AG09309 (cell line): Measurements from ENCODE around the gene GARIN5A.

Experiments used
- DNase-seq: peaks from one replicate; pipeline ENCODE4 v3.0.0-alpha.2; 2010; ENCODE audit warnings: low read depth
- H3K4me3 ChIP-seq: 2 replicates; pipeline ENCODE4 v1.5.1; 2011; ENCODE audit warnings: mild to moderate bottlenecking, low read depth, low read length, moderate library complexity; ENCODE audit not compliant: control insufficient read depth
- TF ChIP-seq, protein P1 (sequence below): IDR thresholded peaks from 2 replicates; pipeline ENCODE4 v1.5.1; 2011; ENCODE audit warnings: mild to moderate bottlenecking, low read depth, low read length, inconsistent platforms; ENCODE audit not compliant: insufficient read depth, control insufficient read depth; ENCODE audit errors: missing control alignments

GARIN5A gene

DNA sequence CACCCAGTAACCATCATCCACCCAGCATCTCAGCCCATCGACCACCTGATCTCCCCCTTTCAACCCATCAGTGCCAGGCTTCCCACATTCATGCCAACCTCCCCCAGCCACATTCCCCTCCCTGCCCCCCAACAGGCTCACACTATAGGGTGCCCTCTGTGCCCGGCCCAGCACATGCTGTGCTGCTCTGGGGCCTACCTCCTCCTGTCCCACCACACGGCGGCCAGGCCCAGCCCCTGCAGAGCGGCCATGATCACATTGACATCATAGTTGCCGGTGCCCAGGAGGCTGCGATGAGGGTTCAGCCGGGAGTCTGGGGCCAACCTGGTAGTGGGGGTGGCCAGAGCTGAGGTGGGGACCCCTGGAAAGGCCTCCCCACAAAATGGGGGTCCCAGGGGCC, 30.7 kb upstream of the GARIN5A start:
- H3K4me3 ChIP-seq = no peak overlapping the region
- TF ChIP-seq, protein P1, sequence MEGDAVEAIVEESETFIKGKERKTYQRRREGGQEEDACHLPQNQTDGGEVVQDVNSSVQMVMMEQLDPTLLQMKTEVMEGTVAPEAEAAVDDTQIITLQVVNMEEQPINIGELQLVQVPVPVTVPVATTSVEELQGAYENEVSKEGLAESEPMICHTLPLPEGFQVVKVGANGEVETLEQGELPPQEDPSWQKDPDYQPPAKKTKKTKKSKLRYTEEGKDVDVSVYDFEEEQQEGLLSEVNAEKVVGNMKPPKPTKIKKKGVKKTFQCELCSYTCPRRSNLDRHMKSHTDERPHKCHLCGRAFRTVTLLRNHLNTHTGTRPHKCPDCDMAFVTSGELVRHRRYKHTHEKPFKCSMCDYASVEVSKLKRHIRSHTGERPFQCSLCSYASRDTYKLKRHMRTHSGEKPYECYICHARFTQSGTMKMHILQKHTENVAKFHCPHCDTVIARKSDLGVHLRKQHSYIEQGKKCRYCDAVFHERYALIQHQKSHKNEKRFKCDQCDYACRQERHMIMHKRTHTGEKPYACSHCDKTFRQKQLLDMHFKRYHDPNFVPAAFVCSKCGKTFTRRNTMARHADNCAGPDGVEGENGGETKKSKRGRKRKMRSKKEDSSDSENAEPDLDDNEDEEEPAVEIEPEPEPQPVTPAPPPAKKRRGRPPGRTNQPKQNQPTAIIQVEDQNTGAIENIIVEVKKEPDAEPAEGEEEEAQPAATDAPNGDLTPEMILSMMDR = no peak
- no peak for DNase-seq

DNA sequence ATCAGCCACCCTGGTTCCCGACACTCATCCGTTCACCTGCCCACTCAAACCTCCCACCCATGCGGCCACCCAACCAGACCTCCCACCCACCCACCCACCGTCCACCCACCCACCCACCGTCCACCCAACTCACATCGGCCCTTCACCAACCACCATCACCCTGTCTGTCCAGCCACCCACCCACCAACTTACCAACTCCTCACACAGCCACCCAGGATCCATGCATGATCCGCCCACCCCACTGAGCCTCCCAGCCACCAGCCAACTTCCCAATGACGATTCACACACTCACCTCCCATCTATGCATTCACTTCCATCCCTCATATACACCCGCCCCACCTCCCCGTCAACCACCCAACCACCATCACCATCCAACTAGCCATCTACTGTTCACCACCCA, 30.1 kb upstream of the GARIN5A start:
- DNase-seq = no peak
- no peak overlapping the region for H3K4me3 ChIP-seq
- TF ChIP-seq, protein P1 = no peak

DNA sequence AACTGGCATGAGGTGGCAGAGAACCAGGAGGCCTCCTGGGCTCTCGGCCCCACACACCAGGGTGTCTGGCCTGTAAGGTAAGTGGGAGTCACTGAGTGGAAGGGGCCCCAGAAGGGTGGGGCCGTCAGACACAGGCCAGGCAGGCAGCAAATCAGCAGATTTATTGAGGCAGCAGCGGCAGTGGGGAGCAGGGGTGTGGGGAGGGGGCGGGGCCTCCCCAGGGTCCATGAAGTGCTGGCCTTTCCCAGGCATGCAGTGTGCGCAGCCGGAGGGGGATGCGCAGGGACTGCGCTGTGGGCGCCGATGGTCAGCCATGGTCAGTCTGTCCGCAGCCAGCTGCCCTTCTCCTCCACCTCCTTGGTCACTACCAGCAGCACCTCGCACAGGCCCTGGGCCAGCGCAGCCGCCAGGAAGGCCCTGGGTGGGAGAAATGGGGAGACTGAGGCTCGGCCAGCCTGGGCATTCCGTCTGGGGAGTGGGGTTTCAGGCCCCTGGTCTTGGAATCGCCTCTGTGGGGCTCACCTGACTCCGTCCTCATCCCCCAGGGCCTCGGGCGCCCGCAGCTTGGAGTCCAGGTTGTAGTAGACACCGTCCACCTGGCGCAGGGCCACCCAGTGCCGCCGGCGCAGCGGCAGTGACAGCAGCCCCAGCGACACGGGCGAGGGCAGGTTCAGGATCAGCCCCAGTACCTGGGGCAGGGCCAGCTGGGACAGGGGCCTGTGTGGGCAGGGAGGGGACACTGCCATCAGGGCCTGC, 29.4 kb upstream of the GARIN5A start:
- H3K4me3 ChIP-seq = no peak overlapping the region
- TF ChIP-seq, protein P1 = no peak
- DNase-seq = no peak

DNA sequence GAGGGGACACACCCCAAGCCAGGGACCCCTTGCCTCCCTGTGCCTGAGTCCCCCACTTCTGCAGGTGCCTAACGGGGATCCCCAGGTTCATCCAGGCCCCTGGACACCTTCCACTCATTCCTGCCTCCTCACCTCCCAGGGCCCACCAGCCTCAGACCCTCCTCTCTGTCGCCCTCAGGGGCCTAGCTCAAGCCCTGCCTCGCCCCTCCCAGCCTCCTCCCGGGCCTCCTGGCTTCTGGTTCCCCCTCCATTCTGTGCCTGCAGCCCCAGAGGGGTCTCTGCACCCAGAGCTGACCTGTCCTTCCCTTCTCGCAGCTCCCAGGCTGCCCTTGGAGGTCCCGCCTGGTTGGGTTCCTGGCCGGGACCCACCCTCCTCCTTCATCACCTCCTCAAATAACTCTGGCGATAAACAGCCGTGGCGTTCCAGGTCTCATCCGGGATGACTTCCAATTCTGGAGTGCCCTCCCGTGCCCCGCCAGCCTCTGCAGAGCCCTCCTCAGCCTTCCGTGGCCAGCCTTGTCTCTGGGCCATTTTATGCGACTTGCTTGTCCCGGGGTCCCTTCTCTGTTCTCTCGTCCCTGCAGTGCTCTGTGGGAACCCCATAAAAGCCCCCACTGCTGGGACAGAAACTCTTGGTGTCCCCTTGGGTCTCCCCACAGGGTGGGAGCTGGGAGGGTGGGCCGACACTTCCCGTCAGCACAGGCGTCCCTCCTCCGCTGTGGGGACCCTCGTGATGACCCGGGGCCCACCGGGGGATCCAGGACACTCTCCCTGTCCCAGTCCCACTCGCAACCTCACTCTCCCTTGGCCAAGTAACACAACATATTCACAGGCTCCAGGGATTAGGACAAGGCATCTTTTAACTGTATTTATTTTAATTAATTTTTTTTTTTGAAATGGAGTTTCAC, 25.2 kb upstream of the GARIN5A start:
- no peak overlapping the region for H3K4me3 ChIP-seq
- DNase-seq = no peak
- TF ChIP-seq, protein P1 = no peak

DNA sequence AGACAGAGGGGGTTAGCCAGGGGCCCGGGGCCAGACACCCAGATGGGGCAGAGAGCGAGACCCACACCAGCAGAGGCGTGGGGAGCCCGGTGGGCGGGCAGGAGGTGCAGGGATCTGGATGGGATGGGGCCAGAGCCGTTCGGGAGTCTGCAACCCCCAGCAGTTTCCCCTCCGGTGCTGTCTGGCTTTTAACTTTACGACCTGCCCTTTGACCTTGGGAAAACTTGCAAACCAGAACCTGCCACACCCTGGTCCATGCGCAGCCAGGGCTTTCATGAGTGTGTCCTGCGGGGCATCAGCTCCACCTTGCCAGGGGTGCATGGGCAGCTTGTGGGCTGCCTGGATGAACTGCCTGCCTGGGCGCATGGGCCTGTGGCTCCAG, 24.5 kb upstream of the GARIN5A start:
- H3K4me3 ChIP-seq = no peak overlapping the region
- TF ChIP-seq, protein P1 = no peak
- no peak for DNase-seq

DNA sequence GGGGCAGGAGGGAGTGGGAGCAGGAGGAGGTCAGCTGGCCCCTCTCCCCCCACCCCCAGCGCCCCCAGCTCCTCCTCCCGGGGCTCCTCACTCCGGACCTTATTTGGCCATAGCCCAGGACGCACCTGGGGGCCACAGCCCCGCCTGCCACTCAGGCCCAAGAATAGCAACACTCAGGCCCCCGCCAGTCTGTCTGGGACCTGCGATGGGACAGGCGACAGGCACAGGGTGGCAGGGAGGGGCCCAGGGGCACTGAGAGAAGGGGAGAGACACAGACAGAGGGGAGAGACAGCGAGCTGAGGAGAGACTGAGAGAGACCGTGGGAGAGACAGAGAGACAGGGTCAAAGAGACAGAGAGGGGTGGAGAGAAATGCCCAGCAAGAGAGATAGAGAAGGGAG, 24.1 kb upstream of the GARIN5A start:
- TF ChIP-seq, protein P1 = no peak
- H3K4me3 ChIP-seq = no peak overlapping the region
- DNase-seq = no peak
